NK-92 treated with Interleukin-12 subunit alpha and Interleukin-12 subunit beta, amount 100 ng/mL, for 24 hours (cell line): ENCODE results near the gene B4GALT1.

Source experiments
- DNase-seq: peaks from one replicate; lab custom pipeline; 2025; lab: John Stamatoyannopoulos, UW

Gene B4GALT1

GRCh38 chr9:33123407-33124031 lies 43.6 kb downstream of the B4GALT1 start:
- DNase-seq: no peak

- no peak for DNase-seq
These were observed 46.5 kb downstream of the B4GALT1 start for GRCh38 chr9:33120620-33121019.

DNA sequence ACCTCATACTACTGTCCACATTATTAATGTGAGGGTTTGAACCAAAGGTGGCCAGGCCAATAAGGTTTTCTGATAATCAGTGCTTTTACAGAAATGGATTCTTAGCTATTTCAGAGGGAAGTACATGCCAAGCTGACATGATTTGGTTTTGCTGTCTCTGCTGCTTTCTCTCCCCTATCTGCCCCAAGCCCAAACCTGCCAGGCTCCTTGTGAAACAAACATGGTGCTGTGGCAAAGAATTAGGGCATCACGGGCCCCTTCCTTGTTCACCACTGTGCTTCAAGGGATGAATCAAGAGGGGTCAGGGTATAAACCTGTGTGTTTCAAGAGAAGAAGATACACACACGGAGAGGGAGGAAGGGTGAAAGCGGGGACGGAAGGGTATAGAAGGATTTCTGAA lies 49.3 kb downstream of the B4GALT1 start:
- no peak for DNase-seq

DNA sequence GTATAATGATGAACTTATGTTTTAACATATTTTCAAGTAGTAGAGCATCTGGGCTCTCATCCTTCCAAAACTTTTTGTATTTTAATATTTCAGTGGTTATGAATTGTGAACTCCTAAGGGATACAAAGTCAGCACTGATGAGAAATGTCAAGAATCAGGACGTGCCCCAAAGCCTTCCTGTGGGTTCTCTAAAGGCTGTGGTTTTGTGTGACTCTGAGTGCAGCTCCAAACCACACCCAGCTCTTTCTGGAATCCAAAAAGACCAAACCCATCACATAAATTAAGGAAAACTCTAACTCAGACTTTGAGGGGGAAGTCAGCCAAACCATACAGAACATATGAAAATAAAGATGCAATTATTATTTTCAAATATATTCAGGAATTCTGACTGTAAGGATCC lies 49.8 kb downstream of the B4GALT1 start:
- DNase-seq: no peak

DNA sequence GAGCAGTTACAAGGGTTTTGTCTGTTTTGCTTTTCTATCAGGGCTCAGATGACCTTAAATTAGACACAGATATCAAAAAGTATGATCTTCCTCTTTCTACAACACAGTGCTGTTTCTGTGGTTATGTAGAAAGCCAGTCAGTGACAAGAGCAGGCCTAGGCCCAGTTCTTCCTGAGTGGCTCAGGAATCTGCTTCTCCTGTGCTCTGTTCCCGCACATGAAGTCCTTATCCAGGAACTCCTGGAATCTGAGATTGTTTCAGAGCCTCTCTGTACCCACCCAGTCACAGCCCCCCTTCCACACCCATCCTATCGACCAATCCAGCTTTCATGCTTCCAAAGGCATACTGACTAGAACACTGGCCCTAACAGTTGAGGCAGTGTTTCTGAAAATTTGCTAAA lies 50.3 kb downstream of the B4GALT1 start:
- no peak for DNase-seq

GRCh38 chr9:33114746-33115145 lies 52.4 kb downstream of the B4GALT1 start:
- DNase-seq: no peak

GRCh38 chr9:33113799-33114547 lies 53.2 kb downstream of the B4GALT1 start:
- no peak for DNase-seq

- DNase-seq: no peak
These were observed 55.0 kb downstream of the B4GALT1 start for GRCh38 chr9:33112094-33112493.

- no peak for DNase-seq
These were observed 55.5 kb downstream of the B4GALT1 start for GRCh38 chr9:33111631-33112030.

DNA sequence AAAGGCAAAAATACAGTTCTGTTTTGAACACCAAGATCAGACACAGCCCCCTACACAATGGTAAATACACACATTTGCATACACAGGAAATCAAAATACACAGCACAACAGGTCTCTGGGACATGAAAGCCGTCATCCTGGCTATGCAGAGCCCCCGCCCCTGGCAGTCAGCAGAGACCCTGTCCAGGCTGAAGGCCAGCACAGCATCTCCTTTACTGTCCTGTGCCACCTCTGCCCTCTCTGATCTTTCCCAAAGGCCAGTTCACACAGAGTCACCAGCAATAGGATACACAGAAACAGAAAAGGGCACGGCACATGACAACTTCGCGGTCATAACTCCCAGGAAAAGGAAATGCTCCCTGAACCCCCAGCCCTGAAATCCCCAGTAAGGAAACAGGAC lies 56.5 kb downstream of the B4GALT1 start:
- DNase-seq: no peak

- DNase-seq: no peak
These were observed 57.1 kb downstream of the B4GALT1 start for GRCh38 chr9:33109850-33110595.

DNA sequence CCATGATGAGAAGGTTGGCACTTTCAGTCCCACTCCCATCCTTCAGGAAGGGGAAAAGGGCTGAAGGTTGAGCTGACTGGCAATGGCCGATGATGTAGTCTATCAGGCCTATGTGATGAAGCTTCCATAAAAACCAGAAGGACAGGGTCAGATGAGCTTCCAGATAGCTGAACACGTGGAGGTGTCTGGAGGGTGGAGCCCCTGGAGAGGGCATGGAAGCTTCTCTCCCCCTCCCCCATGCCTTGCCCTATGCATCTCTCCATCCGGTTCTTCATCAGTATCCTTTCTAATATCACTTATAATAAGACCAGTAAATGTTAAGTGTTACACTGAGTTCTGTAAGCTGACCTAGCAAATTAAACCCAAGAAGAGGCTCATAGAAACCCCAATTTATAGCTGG lies 58.0 kb downstream of the B4GALT1 start:
- DNase-seq: no peak

- no peak for DNase-seq
These were observed 58.7 kb downstream of the B4GALT1 start for GRCh38 chr9:33108472-33108871.

- no peak for DNase-seq
These were observed 59.4 kb downstream of the B4GALT1 start for GRCh38 chr9:33107762-33108161.

DNA sequence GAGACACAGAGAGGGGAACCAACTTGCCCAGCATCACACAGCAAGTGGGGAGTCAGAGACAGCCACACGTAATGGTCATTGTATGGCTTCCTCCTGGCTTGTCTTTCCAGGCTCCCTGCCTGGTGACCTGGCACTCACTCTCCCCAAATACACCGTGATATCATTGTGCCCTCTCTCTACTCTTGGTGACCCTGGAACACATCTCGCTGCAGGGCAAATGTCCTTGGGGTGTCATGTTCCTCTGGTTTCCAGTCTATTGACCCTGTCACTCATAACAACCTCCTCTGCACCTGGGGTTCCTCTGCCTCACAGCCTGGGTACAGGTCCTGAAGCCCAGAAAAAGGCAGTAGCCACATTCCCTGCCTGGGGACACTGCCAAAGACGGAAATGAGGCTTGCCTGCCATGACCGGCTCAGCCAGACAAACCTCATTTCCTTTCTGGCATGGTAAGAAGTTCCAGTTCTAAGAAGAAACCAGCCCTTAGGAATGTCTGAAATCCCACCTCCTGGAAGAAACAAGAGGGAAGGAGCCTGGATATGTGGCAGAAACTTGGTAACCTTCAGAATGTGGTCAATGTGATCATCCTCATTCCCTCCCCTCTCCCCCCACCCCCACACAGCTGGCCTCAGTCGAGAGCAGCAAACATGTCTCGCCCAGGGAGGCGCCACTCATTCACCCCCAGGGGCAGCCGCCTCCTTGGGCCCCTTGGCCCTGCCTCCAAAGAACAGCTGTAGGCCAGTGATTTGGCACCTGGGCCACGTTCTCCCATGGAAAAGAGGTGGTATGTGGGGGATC lies 60.1 kb downstream of the B4GALT1 start:
- DNase-seq: no peak

DNA sequence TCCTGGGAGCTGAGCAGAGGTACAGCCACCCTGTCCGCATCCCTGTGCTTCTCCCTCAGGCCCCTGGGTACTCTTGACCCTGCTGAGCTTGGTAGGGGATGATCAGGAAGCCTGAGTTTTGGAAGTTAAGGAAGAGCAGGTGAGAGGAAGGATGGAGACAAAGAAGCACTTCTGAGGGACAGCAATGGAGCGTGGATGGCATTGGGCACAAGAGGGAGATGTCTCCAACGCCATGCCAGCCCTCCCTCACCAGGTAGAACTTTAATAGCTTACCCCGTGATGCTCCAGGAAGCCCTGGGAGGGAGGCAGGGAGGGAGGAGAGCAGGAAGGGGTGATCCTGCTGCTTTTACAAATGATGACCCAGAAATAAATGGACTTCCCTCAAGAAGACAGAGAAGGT lies 60.8 kb downstream of the B4GALT1 start:
- DNase-seq: no peak

DNA sequence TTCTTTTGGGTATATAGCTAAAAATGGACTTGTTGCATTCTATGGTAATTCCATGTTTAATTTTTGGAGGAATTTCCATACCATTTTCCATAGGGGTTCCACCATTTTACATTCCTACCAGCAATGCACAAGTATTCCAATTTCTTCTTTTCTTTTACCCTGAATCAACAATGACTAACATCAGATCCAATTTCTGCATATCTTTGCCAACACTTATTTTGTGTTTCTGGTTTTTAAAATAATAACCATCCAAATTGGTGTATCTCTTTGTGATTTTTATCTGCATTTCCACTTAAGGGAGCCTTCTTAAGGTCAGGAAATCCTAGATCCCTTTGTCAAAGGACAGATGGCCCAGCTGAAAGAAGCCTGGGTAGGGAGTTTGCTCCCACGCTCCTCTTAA lies 61.2 kb downstream of the B4GALT1 start:
- DNase-seq: no peak

- no peak for DNase-seq
These were observed 61.6 kb downstream of the B4GALT1 start for GRCh38 chr9:33105504-33105903.

DNA sequence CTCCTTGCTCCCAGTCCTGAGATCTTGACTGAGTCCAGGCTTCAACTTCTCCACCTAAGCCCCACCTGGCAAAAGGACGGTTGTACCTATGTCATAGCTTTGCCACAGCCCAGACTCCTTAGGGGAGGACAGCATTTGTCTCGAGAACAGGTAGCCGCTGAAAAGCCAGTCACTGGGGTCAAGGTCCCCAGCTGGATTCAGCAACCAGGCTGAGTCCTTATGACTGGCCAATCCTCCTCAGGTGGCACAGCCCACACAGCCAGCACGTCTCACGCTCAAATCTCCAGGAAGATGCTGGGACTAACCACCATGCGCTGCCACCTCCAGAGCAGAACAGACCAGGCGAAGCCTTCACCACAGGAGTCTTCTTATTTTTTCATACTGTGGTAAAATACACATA lies 62.7 kb downstream of the B4GALT1 start:
- DNase-seq: no peak

DNA sequence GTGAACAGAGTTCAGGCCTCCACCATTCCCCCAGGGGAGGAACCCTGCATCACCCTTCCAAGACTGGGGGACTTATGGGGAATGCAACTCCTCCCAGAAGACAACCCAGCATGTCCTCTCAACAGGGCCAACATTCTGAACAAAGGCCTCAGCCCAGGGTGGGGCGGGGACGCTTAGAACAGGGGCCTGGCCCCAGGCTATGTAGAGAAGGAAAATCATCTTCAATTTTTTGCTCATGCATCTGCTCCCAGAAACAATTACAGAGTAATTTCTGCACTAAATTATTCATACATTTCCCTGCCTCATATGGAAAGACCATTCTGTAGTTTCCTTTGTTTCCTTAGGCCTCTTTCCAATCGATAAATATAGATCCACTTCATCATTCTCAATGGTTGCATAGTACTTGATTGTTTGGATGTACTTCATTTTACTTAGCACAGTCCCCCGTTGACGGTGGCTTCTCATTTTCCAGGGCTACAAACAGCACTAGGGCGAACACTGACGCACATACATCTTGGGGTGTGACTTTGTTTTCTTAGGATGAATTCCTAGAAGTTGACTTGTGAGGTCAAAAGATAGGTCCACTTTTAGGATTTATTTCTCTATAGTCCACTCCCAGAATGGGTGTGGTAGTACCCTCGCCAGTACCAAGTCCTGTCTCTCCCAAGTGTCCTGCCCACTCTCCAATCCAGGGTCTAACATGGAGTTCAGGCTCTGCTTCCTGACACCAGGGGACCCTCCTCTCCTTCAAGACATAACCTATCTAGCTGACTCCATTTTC lies 63.4 kb downstream of the B4GALT1 start:
- DNase-seq: no peak

DNA sequence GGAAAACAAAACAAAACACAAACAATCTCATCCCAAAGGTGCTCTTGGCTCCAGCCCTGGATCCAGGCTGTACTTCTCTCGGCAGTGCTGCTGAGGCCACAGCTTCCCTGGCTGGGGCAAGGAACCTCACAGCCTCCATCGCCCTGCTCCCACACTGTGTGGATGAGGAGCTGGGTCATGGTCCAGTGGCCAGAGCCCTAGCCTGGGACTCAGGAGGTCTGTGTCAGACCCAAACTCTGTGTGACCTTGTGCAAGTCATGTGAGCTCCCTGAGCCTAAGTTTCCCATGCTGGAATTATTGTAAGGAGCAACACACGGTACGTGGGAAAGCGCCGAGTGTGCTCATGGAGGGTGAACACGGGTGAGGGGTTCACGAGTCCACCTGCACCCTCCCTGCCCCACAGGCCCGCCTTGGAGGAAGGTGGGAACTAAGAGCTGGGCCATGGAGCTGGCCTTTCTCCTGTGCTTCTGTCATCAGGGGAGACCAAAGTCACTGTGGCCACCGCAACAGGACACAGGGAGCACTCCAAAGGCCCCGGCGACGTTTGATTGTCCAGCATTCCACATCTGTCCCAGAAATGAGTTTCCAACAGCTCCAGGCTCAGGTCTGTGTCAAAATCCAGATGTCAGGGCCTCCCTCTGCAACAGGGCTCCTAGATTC lies 64.5 kb downstream of the B4GALT1 start:
- no peak for DNase-seq
